GM21737 (cell line): ENCODE results near the gene CRYBG1.

Source experiments
- ATAC-seq: cut with Tn5 transposase; IDR thresholded peaks from one replicate; pipeline ENCODE4 v1.9.1; 2021; ENCODE audit warnings: mild to moderate bottlenecking, moderate library complexity; ENCODE audit not compliant: unreplicated experiment

CRYBG1 gene

DNA sequence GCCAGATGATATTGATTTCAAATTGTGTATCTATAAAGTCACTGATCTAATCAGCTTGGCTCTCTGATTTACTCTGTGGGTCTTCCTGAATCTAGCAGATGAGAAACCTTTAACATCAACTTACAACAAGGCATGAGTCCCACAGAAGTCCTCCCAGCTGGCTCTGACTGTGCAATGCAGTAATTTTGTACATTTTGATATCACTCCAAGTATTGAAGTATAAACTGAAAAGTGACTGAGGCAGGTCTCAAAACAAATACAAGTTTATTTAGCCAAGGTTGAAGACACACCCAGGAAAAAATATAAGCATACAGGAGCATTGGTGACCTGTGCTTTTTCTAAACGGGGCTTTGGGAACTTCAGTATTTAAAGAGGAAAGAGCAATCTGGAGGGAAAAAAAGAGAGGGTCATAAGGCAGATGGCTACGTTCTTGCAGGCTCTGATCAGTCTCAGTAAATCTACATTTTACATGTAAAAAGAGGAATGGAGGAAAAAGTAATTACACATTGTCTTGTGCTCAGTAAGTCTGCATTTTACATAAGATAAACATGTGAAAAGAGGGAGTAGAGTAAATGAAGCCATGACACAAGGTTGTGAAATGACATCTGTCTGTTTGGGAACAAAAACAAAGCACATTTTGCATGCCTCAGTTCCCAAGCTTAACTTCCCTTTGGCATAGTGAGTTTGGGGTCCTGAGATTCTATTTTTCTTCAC, 59.5 kb downstream of the CRYBG1 start:
- ATAC-seq = no peak

DNA sequence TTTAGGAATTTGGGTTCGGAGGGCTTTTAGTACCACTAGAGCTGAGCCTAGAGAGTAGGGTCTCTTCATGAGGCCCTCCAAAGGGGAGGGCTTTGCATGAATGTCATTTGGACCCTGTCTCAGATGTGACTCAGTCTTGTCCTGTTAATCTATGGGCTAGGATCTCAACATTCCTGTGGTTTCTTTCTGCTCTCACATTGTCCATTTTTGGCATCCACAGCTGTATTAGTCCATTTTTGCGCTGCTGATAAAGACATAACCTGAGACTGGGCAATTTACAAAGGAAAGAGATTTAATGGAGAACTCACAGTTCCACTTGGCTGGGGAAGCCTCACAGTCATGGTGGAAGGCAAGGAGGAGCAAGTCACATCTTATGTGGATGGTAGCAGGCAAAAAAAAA, 61.0 kb downstream of the CRYBG1 start:
- ATAC-seq = no peak

DNA sequence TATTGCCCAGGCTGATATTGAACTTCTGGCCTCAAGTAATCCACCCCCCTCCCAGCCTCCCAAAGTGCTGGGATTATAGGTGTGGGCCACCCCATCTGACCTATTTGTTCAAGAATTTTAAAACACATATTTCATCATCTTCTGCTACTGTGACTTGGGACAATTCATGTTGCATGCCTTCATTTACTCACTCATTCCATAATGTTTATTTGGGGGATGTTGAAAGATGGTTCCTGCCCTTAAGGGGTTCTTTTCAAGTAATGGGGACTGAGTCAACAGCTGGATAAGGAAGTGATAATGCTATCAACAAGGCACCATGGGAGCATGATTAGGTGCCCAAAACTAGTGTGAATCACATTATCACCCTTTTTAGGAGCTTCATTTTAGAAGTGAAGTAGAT, 62.0 kb downstream of the CRYBG1 start:
- ATAC-seq = no peak

DNA sequence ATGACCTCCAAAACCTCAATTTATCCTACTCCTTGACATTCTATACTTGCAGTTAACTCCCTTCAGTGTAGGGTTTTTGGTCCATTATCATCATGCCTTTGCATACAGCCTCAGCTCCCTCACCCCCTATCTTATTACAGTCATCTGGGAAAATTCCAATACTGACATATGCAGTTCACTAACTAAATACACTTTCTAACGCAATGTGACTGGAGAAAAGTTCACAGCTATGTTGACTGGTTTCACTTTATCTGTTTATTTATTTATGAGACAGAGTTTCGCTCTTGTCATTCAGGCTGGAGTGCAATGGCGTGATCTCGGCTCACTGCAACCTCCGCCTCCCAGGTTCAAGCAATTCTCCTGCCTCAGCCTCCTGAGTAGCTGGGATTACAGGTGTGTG, 64.9 kb downstream of the CRYBG1 start:
- ATAC-seq = no peak

DNA sequence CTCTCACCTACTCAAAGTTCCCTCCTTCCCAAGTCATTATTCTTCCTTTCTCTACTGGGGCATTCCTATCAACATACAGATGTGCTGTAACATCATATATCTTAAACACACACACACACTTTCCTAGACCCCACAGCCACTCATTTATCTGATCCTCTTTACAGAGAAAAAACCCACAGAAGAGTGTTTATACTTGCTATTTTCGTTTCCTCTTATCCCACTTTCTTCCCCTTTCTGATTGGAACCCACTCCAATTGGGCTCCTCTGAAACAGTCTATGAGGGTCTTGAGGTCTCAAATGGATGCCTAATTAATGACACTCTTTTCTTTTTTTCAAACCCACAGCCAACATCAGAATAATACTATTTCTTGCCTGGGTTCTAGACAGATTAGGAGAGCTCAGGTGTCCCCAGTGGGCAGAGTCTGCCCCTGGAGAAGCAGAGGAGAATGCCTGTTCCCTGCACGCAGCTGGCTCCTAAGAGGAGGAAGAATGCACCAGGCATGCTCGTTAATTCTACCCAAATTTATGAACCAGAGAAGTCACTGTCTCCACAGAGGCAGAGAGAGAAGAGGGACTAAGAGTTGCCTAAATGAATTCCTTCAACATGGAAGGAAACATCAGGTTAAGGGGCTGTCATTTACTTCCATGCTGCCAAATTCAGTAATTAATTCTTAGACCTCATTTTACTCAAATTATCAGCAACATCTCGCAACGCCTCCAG, 65.9 kb downstream of the CRYBG1 start:
- ATAC-seq = no peak

DNA sequence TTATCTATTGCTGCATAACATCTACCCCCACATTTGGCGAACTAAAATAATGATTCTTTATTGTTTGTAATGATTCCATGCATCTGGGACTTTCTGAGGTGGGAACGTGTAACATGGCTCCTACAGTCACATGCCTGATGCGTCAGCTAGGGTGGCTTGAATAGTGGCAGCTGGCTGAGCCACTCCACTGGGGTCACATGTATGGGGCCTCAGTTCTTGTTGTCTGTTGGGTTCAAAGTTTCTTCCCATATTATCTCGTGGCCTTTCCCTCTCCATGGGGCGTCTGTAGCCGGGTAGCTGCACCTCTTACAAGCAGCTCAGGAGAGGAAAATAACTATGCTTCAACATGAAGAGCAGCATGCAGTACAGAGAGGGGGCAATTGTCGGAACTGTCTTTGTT, 69.9 kb downstream of the CRYBG1 start:
- no peak for ATAC-seq

DNA sequence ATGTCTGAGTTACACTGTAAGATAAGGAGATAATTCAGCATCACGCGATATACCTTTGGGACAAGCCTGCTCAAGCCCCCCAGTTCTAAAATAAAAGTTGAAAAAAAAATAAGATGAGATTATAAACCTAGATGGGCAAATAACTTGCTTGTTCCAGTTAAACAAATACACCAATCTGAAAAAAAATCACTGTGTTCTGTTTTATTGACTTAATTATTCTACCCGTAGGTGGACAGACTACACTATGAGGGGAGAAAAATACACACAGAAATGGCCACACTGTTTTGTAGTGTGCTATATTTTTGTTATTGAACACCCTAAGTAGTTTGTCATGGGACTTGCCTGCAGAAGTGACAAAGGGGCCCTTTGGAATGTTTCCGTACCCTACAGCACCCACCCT, 70.9 kb downstream of the CRYBG1 start:
- ATAC-seq = no peak

DNA sequence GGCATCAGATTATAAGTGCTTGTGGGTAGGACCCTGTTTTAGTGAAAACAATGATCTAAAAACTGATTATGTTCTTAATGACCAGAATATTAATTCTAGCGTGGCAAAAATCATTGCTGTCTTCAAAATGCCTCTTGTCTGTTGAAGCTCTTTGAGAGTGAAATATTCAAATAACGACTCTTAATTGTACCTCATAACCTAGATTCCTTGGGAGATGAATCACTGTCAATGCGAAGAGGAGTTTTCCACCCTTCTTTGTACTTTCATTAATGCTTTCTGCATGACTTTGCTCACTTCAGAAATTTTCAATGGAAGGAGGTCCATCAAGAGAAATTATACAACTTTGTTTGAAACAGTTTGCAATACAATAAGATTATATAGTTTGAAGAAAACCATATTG, 71.5 kb downstream of the CRYBG1 start:
- ATAC-seq = no peak

DNA sequence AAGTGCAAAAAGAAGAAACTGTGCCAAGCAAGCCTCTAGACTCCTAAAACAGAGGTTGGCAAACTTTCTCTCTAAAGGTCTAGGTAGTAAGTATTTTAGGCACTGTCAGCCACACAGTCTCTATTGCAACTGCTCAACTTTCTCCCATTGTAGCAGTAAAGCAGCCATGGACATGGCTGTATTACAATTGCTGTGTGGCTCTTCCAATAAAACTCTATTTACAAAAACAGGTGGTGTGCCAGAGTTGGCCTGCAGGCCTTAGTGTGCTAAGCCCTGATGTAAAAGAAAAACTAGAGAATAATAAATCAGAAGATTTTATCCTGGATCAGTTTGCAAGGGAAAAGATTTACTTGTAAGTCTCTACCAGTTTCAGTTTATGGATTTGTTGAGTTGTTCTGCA, 74.0 kb downstream of the CRYBG1 start:
- no peak for ATAC-seq

DNA sequence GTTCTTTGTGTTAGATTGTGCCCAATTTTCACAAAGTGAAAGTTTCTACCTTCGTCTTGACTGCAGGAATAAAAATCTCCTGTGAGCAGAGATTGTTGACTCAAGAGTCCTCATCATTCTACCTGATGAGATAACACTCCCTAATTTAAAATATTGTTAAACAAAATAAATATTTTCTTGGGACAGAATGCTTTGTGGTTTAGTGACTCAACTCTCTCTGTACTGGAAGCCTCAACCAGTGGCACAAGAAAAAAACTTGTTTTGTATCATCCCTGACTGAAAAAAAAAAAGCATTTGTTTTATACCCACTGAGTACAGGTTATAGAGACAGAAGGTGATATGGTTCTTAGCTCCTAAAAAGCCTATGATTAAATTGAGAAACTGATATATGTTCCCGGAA, 78.9 kb downstream of the CRYBG1 start:
- ATAC-seq = no peak

DNA sequence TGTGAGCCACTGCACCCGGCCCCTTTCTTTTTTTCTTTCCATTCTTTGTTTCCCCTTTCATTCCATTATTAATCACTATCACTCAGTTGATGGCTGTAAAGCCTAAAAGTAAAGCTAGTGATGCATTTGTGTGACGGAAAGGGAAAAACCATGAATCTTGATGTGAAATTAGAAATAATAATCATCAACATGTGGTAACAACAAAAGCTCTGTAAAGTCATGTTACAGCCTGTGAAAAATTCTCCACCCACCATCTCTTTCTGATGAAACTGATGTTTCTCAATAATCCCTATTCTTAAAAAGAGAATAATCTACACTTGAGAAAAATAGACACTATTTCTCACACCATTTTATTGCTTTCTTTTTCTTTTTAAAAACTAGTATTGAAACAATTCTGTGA, 80.0 kb downstream of the CRYBG1 start:
- ATAC-seq = no peak

DNA sequence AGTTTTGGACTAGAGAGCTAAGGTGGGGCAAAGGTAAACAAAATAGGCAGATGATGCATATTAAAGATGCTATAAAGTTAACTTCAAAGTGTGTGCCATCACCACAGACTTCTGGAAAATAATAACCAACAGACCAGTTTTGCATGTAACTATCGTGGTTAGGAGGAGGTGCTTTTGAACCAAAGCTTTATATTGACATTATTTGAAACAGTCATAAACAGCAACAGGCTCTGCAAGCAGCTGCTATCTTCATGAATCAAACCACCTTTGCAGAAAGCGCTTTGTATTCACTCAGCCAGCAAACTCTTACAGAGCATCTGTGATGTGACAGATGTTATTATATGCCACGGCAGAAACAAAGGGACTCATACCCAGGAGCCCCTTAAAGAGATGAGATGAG, 81.9 kb downstream of the CRYBG1 start:
- no peak for ATAC-seq

DNA sequence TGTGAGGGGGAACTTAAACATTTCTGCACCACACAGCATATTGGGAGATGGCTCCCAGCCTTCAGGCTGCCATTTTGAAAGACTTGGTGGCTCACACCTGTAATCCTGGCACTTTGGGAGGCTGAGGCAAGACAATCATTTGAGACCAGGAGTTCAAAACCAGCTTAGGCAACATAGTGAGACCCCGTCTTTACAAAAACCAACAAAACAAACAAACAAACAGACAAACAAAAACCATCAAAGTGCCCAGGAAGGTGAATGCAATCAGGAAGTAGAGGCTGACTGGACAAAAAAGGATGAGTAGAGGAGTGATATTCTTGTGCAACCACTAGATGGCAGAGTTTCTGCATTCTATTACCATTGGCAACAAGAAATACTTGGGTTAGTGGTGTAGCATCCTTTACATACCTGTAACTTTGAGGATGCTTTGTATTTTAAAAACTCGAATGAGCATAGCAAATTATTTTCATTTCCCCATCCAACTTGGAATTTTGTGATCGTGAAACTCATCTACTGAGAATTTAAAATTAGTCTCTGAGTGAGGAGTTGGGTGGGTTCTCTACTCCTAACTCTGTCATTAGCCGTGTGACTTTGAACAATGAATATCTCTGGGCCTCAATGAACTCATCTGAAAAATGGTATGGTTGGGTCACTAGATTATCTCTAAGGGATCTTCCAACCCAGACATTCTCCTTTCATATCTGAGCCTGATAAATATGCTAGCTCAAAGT, 84.4 kb downstream of the CRYBG1 start:
- ATAC-seq = no peak

DNA sequence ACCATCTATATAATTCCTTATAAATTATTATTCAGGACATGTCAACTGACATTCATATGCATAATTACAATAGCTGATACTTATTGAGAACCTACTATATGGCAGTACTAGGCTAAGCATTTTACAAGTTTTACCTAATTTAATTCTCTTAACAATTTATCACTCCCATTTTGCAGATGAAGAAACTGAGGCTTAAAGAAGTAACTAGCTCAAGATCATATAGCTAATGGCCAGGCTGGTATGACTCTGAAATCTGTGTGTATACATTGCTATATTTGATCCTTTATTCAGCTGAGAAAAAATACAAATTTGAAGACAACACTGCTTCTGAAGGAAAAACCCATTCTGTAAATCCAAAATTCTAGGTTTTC, 85.0 kb downstream of the CRYBG1 start:
- ATAC-seq = no peak

DNA sequence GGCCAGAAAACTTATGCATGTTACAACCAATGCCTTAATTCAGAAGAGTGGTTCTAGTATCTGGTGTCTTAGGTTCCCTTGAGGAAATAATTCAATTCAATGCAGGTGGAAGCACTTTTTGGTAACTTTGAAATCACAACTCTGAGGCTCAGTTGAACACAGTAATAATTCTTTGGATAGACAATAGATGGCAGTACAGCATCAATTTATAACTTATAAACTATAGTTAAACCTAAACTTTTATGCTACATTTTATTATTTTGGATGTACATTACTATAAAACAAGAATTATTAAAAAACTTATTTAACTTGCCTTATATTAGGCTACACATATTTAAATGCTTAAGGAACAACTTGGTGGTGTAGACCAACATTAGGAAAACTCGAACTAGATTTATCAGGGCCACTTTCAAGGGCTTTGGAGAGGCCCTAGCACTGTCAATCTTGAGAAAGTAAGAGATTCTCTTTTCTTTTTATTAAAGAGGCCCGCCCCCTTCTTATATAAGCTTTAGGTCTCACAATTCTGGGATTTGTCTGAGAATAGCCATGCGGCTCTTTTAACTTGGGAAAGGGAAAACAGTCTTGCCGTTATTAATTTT, 85.9 kb downstream of the CRYBG1 start:
- no peak for ATAC-seq

DNA sequence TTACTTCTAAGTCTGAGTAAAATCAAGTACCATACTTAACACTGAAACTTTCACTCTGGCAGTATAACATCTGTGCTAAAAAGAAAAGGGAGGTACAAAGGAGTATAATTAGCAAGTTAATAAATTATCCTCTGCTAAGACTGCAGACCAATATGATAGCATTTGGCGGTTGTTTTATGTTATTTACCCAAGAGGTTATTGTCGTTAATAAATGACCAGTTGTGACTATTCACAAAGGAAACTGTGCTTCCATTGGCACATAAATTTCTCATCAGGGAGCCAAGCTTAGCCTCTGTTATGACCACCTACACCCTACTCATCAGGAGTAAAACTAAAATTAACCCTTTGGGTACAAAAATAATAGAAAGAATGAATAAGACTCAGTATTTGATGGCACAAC, 86.5 kb downstream of the CRYBG1 start:
- ATAC-seq = no peak

DNA sequence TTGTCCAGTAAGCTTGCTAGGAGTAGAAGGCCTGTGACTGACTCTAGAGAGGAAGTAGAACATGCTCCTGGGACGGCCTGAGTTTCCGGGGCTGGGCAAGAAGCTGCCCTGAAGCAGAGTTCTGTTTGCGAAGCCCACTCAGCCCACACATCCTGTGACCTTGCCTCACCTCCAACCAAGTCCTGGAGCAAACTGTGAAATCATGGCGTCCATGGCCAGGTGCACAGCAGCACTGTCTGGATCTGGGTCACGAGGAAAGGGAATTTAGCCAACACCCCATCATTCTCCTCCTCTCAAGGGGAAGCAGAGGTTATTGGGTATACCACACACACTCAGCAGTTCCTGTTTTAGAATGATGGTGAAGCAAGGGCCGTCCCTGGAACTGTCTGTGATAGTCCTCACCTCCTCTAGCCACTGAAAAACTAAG, 87.5 kb downstream of the CRYBG1 start:
- no peak for ATAC-seq

DNA sequence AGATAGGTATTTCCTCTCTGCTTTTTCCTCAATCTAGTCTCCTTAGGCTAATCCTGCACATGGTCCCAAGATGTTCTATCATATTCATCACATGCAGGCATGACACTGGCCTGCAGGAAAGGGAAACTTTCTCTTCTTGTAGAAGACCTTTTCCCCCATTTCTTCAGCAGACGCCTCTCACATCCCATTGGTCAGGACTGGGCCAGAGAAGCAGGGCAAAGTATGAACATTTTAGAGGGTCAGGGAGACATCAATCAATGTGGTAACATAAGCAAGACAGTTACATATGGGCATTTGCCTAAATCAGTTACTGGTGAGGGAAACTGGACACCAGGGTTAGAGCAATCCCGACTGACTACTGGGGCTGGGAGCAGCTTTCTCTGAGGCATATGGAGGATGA, 90.1 kb downstream of the CRYBG1 start:
- ATAC-seq = no peak

DNA sequence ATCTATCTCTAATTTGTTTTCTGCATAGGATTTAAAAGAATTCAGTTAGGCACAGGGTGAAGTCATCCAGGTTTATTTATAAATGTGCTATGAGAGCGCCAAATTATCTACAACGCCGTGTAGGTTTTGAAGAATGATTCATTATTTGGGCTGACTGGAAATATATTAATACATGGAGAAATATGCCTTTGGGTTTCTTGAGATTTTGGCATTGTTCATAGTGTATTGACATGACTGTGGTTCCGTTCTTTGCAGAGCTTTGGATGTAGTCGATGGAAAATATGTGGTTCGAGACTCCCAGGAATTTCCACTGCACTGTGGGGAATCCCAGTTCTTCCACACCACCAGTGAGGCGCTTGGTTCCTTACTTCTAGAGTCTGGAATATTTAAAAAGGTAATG, 90.9 kb downstream of the CRYBG1 start:
- ATAC-seq = no peak

DNA sequence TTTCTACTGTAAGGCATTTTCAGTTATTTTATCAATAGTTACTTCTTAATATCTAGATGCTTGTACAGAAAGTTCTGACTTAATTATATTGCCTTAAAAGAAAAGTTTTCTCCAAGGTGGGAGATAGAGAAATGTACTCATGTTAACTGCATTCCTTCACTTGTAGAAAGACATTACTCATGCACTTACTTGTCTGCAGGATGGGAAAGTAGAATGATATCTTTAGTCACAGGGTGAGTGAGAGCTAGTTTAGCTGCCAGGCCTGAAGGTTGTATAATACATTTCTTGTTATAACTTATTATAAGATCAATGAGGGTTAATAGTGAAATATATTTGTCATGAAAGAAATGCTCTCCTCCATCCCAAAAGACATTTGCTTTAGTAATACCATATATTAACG, 92.1 kb downstream of the CRYBG1 start:
- no peak for ATAC-seq

DNA sequence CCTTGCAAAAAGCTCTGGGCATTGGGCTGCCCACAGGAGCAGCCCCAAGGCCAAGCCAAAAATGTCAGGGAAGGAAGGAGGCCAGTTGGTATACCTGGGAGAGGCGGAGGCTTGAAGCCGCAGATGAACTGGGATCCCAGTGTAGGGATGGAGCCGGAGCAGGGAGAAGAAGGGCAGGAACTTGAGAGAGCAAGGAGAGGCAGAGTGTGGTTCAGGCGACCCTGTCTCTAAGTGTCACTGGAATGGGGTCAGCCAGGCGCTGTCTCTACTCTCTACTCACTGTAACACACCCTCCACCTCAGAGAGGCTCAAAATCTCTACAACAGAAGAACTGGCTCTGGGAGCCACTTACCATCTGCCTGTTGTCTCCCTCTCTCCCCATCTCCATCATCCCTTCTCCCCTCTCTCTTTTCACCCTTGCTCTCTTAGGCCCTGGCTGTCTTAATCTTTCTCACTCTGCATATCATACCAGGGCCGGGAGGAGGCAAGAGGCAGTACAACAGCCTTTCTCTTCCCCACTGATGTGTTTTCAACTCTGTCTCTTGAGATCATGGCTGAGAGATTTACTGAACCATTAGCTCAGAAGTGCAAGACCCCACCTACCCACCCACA, 93.3 kb downstream of the CRYBG1 start:
- no peak for ATAC-seq
